ENCODE results near the gene LAIR1. TPM values are rescaled to one million over a fixed set of nuclear protein-coding genes. Genes with fewer than 3 reads are reported as not detected.
"Not testable (repeated sequence)": the region's sequence is repeated elsewhere in the genome, so short reads cannot be mapped to it uniquely, and the experiment has no call there.

The LAIR1 gene
- polyA plus RNA-seq, 1 of the 3 experiments (the other 2 are of a cell fraction): not detected

- H3K4me2 ChIP-seq; DNase-seq; H3K9me2 ChIP-seq; H3K36me3 ChIP-seq (replicated peaks in 1 of 2; ENCODE audit: control insufficient read depth in 1 of 2, insufficient read depth in 2 of 2, low read length in 1 of 2); H4K20me1 ChIP-seq (ENCODE audit: insufficient read depth); H2AFZ ChIP-seq (ENCODE audit: low read depth); H3K4me1 ChIP-seq (ENCODE audit: control insufficient read depth in 1 of 2, insufficient read depth in 2 of 2, low read depth in 1 of 2, low read length in 1 of 2); H3K79me2 ChIP-seq (ENCODE audit: insufficient read depth); H3K27ac ChIP-seq (ENCODE audit: low read depth in 2 of 2, low read length in 1 of 2); POLR2A ChIA-PET; H3K4me3 ChIP-seq (ENCODE audit: low read depth in 2 of 2, low read length in 1 of 2); H3K9ac ChIP-seq; H3F3A ChIP-seq (replicated peaks; ENCODE audit: insufficient read depth); H3K9me3 ChIP-seq: not testable (repeated sequence)
- CTCF ChIA-PET: interaction anchor here (0.9 kb wide), 1 partner anchor 69 kb away, joined by 4 read pairs; no protein-coding TSS in a partner anchor
- H3K27me3 ChIP-seq (ENCODE audit: insufficient read depth): peaks cover 51% of the 10 kb centered on the region
- WGBS (ENCODE audit: low lambda C conversion rate): 44% methylated on average over 12 of the region's 13 CpGs
Measured at GRCh38 chr19:54322295-54322694, 42.4 kb downstream of the LAIR1 start.

GRCh38 chr19:54319892-54320670 lies 44.6 kb downstream of the LAIR1 start:
- Histone ChIP-seq H4K20me1 (ENCODE audit: insufficient read depth) (no peaks in the 10 kb centered on the region), H2AFZ (ENCODE audit: low read depth) (no peak overlapping the region), H3K9ac (no peak overlapping the region), H3K9me2 (no peaks in the 10 kb centered on the region), H3K4me1 (ENCODE audit: control insufficient read depth in 1 of 2, insufficient read depth in 2 of 2, low read depth in 1 of 2, low read length in 1 of 2) (no peaks in the 10 kb centered on the region), H3K27me3 (ENCODE audit: insufficient read depth) (peaks cover 55% of the 10 kb centered on the region), H3K4me3 (ENCODE audit: low read depth in 2 of 2, low read length in 1 of 2) (no peak overlapping the region), H3K9me3 (no peaks in the 10 kb centered on the region), H3K36me3 (replicated peaks in 1 of 2; ENCODE audit: control insufficient read depth in 1 of 2, insufficient read depth in 2 of 2, low read length in 1 of 2) (no peaks in the 10 kb centered on the region), H3F3A (replicated peaks; ENCODE audit: insufficient read depth) (no peaks in the 10 kb centered on the region), H3K4me2 (no peak overlapping the region), H3K79me2 (ENCODE audit: insufficient read depth) (no peaks in the 10 kb centered on the region), H3K27ac (ENCODE audit: low read depth in 2 of 2, low read length in 1 of 2) (no peak overlapping the region)
- CTCF ChIA-PET: interaction anchor here (0.8 to 1.1 kb wide), 2 partner anchors 9 to 71 kb away, joined by 3 to 7 read pairs; no protein-coding TSS in a partner anchor
- TF ChIP-seq RXRA (IDR thresholded peaks at IDR 0.05; ENCODE audit: borderline replicate concordance, low read depth) (no peak), FOXJ3 (CRISPR knock-in tag; IDR thresholded peaks at IDR 0.05) (no peak)
- 19% methylated on average over 14 of the region's 14 CpGs for WGBS (ENCODE audit: low lambda C conversion rate)
- POLR2A ChIA-PET: no interaction called here
- DNase-seq: no peak

GRCh38 chr19:54319049-54319448 lies 45.7 kb downstream of the LAIR1 start:
- Histone ChIP-seq H3K4me3 (ENCODE audit: low read depth in 2 of 2, low read length in 1 of 2) (no peak overlapping the region), H3F3A (replicated peaks; ENCODE audit: insufficient read depth) (no peaks in the 10 kb centered on the region), H3K36me3 (replicated peaks in 1 of 2; ENCODE audit: control insufficient read depth in 1 of 2, insufficient read depth in 2 of 2, low read length in 1 of 2) (no peaks in the 10 kb centered on the region), H2AFZ (ENCODE audit: low read depth) (no peak overlapping the region), H3K79me2 (ENCODE audit: insufficient read depth) (no peaks in the 10 kb centered on the region), H3K4me1 (ENCODE audit: control insufficient read depth in 1 of 2, insufficient read depth in 2 of 2, low read depth in 1 of 2, low read length in 1 of 2) (no peaks in the 10 kb centered on the region), H3K9ac (no peak overlapping the region), H4K20me1 (ENCODE audit: insufficient read depth) (no peaks in the 10 kb centered on the region), H3K27me3 (ENCODE audit: insufficient read depth) (peaks cover 60% of the 10 kb centered on the region), H3K9me2 (no peaks in the 10 kb centered on the region), H3K27ac (ENCODE audit: low read depth in 2 of 2, low read length in 1 of 2) (no peak overlapping the region), H3K4me2 (no peak overlapping the region), H3K9me3 (no peaks in the 10 kb centered on the region)
- DNase-seq: no peak
- ChIA-PET POLR2A (no interaction called here), CTCF (no interaction called here)
- 17% methylated on average over 7 of the region's 7 CpGs for WGBS (ENCODE audit: low lambda C conversion rate)
- no peak for TF ChIP-seq TAF1 (IDR thresholded peaks at IDR 0.05; ENCODE audit: borderline replicate concordance, low read depth, low read length)
- no peak for TF ChIP-seq USF2 (IDR thresholded peaks at IDR 0.05; ENCODE audit: borderline replicate concordance, low read depth, low read length)
- TF ChIP-seq CTCF (IDR thresholded peaks at IDR 0.05): no peak
- no peak for TF ChIP-seq FOXJ3 (CRISPR knock-in tag; IDR thresholded peaks at IDR 0.05)
- TF ChIP-seq MEF2A (IDR thresholded peaks at IDR 0.05; ENCODE audit: borderline replicate concordance, low read depth): no peak
- TF ChIP-seq EZH2phosphoT487 (IDR thresholded peaks at IDR 0.05; ENCODE audit: borderline replicate concordance, low read depth): no peak
- no peak for TF ChIP-seq RXRA (IDR thresholded peaks at IDR 0.05; ENCODE audit: borderline replicate concordance, low read depth)
- TF ChIP-seq JUND (IDR thresholded peaks at IDR 0.05): no peak
- TF ChIP-seq RCOR1 (IDR thresholded peaks at IDR 0.05; ENCODE audit: low read length): no peak
- TF ChIP-seq IRF3 (IDR thresholded peaks at IDR 0.05; ENCODE audit: low read depth, low read length): no peak
- no peak for TF ChIP-seq FOXM1 (IDR thresholded peaks at IDR 0.05; ENCODE audit: low read depth)
- TF ChIP-seq ELF1 (IDR thresholded peaks at IDR 0.05): no peak
- TF ChIP-seq TCF12 (IDR thresholded peaks at IDR 0.05): no peak
- TF ChIP-seq EP300 (IDR thresholded peaks at IDR 0.05; ENCODE audit: borderline replicate concordance in 1 of 2, low read depth in 1 of 2, low read length in 1 of 2): no peak
- no peak for TF ChIP-seq NRF1 (IDR thresholded peaks at IDR 0.05; ENCODE audit: low read depth, low read length)
- TF ChIP-seq RFX5 (IDR thresholded peaks at IDR 0.05; ENCODE audit: low read length): no peak
- no peak for TF ChIP-seq MAX (IDR thresholded peaks at IDR 0.05; ENCODE audit: low read depth)
- no peak for TF ChIP-seq SIN3A (IDR thresholded peaks at IDR 0.05; ENCODE audit: borderline replicate concordance, low read depth, low read length)
